ENCODE results near the gene RNF10.
A peak's percentile ranks its signal among the peaks of the same experiment; 100 is the strongest.
"Not testable (repeated sequence)": the region's sequence is repeated elsewhere in the genome, so short reads cannot be mapped to it uniquely, and the experiment has no call there.

RNF10 gene

DNA sequence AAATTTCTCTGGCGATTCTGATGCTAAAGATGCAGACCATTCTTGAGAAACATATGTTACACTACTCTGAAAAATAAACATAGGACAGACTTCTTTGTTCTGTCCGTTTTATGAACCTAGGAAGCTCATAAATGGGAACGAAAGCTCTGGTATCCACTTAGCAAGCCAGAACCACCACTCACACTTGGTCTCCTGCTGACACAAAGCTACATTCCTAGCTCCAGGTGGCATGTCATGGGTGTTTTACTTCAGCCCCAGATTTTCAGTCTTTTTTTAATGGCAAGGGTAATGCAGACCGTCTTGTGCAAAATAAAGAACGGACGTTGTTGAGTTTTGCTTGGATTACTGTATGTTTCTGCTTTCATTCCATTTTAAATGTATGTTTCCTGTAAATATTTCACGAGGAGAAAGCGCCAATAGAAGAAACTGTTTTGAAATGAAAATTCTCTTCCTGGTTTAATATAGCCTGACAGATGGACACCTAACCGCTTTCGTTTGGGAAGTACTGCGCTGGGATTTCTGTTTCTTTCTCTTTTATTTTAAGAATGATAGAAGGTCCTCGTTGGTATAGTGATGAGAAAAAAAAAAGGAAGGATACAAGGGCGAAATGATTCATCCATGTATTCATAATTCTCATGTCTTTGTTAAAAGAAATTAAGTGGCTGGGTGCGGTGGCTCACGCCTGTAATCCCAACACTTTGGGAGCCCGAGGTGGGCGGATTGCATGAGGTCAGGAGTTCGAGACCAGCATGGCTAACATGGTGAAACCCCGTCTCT, 4.3 kb upstream of the RNF10 start:
- H3K4me3 ChIP-seq (ENCODE audit: low read depth, low read length), result no peak overlapping the region
- TF ChIP-seq CTCF (IDR thresholded peaks at IDR 0.05; ENCODE audit: borderline replicate concordance, insufficient read depth, low read depth, low read length), result no peak

DNA sequence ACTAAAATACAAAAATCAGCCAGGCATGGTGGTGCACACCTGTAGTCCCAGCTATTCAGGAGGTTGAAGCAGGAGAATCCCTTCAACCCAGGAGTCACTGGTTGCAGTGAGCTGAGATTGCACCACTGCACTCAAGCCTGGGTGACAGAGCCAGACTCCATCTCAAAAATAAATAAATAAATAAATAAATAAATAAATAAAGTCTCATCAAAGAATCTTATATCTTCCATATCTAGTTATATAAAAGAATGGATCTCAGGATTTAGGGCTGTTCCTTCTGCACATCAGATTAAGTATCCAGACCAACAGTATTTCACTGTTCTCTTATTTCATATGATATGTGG, 3.8 kb upstream of the RNF10 start:
- not testable (repeated sequence) for H3K4me3 ChIP-seq (ENCODE audit: low read depth, low read length)

DNA sequence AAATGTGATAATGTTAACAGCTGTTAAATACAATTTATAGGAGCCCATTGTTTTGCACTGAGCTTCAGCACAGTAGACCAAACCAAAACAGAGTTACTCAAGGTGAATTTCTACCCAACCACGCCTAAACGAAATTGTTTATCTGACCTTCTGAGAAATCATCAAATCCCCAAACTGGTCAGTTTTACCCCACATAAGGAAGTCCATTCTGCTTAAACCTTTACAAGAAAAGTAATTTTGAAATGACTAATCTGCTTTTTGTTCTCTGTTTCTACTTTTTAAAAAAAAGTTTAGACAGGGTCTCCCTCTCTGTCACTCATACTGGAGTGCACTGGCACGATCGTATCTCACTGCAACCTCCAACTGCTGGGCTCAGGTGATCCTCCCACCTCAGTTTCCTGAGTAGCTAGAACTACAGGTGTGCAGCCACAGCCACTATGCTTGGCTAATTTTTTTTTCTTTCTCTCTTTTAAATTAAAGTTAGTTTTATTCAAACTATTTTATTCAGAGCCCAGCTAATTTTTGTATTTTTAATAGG, 1.4 kb upstream of the RNF10 start:
- TF ChIP-seq CTCF (IDR thresholded peaks at IDR 0.05; ENCODE audit: borderline replicate concordance, insufficient read depth, low read depth, low read length), result no peak
- H3K4me3 ChIP-seq (ENCODE audit: low read depth, low read length), result no peak overlapping the region

DNA sequence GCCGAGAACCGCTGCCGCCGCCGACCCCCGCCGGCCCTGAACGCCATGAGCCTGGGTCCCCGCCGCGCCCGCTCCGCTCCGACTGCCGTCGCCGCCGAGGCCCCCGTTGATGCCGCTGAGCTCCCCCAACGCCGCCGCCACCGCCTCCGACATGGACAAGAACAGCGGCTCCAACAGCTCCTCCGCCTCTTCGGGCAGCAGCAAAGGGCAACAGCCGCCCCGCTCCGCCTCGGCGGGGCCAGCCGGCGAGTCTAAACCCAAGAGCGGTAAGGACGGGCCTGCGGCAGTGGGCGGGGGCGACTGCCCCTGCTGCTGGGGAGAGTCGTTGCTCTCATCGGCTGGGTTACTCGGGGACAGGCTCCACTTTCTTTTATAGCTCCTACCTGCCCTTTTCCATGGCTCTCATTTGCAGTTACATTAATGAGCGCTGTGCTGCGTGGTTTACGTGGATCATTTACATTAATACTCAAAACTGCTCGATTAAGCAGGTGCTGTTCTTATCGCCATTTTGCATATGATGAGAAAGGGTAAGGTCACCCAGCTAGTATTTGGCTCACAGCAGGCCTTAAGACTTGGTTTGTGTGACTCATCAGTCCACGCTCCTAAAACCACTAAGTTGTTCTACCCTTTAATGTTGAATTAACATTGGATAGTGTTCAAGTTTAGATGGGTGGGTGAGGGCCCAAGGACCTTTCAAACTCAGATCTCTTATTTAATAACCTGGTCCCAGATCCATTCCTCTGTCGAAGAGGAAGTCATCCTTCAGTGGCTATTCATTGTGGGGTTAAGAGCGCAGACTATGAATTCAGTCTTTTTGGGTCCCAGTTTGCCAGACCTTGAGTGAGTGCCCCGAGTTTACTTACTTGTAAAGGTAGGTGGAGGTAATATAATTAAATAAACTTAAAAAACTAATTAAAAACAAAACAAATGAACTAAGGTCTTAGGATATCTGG, 823 bp downstream of the RNF10 start:
- TF ChIP-seq CTCF (IDR thresholded peaks at IDR 0.05; ENCODE audit: borderline replicate concordance, insufficient read depth, low read depth, low read length), result no peak
- H3K4me3 ChIP-seq (ENCODE audit: low read depth, low read length), result peak overlapping the region; percentile 93

DNA sequence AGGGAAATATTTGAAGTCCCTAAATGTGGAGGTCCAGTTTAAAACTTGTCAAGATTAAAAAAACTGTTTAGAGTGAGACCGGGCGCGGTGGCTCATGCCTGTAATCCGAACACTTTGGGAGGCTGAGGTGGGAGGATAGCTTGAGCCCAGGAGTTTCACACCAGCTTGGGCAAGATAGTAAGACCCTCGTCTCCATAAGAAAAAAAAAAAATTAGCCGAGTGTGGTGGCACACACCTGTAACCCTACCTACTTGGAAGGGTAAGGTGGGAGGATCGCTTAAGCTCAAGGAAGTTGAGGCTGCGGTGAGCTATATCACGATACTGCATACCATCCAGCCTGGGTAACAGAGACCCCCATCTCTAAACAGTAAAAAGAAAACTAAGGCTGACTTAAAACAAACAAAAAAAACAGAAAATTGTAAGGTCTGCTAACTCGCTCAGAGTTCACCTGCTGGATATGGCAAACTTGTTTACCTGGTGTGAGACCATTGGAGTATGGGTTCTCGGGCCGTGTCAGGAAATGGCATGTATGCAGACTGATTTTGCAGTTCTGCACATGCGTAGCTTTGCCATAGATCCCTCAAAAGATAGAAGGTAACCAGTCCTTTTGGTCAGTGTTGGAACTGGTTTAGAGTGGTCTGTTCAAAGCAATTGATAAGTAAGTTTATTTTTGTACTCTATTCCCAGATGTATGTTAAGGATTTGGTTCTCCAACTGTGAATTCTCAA, 2.1 kb downstream of the RNF10 start:
- no peak overlapping the region for H3K4me3 ChIP-seq (ENCODE audit: low read depth, low read length)
- TF ChIP-seq CTCF (IDR thresholded peaks at IDR 0.05; ENCODE audit: borderline replicate concordance, insufficient read depth, low read depth, low read length), result no peak

DNA sequence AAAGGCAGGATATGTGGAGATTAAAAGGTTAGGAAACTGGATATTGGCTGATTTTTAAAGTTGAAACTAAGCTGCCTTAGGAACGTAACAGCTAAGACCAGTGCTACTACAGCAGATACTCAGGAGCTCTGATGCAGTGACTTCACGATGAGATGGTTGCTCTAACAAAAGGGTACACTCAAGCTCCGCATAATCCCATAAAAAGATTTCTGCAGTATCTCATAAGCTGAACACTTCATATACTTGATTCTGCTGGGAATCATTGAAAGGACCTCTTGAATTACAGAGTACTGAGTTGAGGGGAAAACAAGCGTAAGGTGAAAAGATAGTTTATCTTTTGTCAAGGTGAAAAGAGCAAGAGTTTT, 3.7 kb downstream of the RNF10 start:
- H3K4me3 ChIP-seq (ENCODE audit: low read depth, low read length), result no peak overlapping the region
- TF ChIP-seq CTCF (IDR thresholded peaks at IDR 0.05; ENCODE audit: borderline replicate concordance, insufficient read depth, low read depth, low read length), result no peak
